WTC11 (cell line): ENCODE measurements around the gene EVI5L. TPM values are rescaled to one million over a fixed set of nuclear protein-coding genes. Genes with fewer than 3 reads are reported as not detected.

Experiments
- ATAC-seq: fragments of 200-7000 bp; cut with Tn5 transposase; 2 replicates; pipeline ENCODE4 v1.10.0; 2021; ENCODE audit warnings: mild to moderate bottlenecking, moderate library complexity
- CTCF ChIA-PET: fragments of 300-600 bp; sonication (Branson Sonifier 250); formaldehyde crosslinking; loops from one replicate; lab custom pipeline; 2021; ENCODE audit warnings: antibody characterized with exemption; lab: Charles Lee
- POLR2A ChIA-PET: fragments of 350-600 bp; sonication (Branson Sonifier 250); formaldehyde crosslinking; loops from one replicate; lab custom pipeline; 2021; ENCODE audit warnings: antibody characterized with exemption; lab: Charles Lee
- DNase-seq: peaks from one replicate; pipeline ENCODE4 v3.0.0; 2021; ENCODE audit warnings: low spot score
- H3K27ac Mint-ChIP-seq: 2 replicates; pipeline ENCODE4 v1.8.0; 2021; ENCODE audit warnings: mixed read lengths
- H3K27me3 Mint-ChIP-seq: 2 replicates; pipeline ENCODE4 v1.8.0; 2021; ENCODE audit warnings: low read depth, mild to moderate bottlenecking, moderate library complexity, mixed read lengths
- H3K36me3 Mint-ChIP-seq: 2 replicates; pipeline ENCODE4 v1.8.0; 2021; ENCODE audit warnings: mixed read lengths
- H3K4me1 Mint-ChIP-seq: 2 replicates; pipeline ENCODE4 v1.8.0; 2022; ENCODE audit warnings: mixed read lengths
- H3K4me3 Mint-ChIP-seq: 2 replicates; pipeline ENCODE4 v1.8.0; 2021; ENCODE audit warnings: mild to moderate bottlenecking, moderate library complexity, mixed read lengths
- H3K9me3 Mint-ChIP-seq: 2 replicates; pipeline ENCODE4 v1.8.0; 2021; ENCODE audit warnings: mixed read lengths
- AR ChIP-seq: fragments of 250-450 bp; sonication (Bioruptor Pico); IDR thresholded peaks from 2 replicates; pipeline ENCODE4 v1.9.0; 2021; ENCODE audit warnings: mild to moderate bottlenecking
- E2F1 ChIP-seq: sonication (generic); formaldehyde crosslinking; IDR thresholded peaks from 2 replicates; pipeline ENCODE4 v1.8.0; 2022; ENCODE audit warnings: mild to moderate bottlenecking, missing genetic modification reagents
- GABPB1 ChIP-seq: sonication (generic); formaldehyde crosslinking; IDR thresholded peaks from 2 replicates; pipeline ENCODE4 v1.8.1; 2023; ENCODE audit warnings: mild to moderate bottlenecking, missing genetic modification reagents
- IRF1 ChIP-seq: sonication (generic); formaldehyde crosslinking; IDR thresholded peaks from 2 replicates; pipeline ENCODE4 v1.8.0; 2023; ENCODE audit warnings: missing genetic modification reagents
- IRF2 ChIP-seq: sonication (generic); formaldehyde crosslinking; IDR thresholded peaks from 2 replicates; pipeline ENCODE4 v1.8.0; 2022; ENCODE audit warnings: low read depth, missing genetic modification reagents, borderline replicate concordance
- TP53 ChIP-seq: sonication (generic); formaldehyde crosslinking; IDR thresholded peaks from 2 replicates; pipeline ENCODE4 v1.8.1; 2023; ENCODE audit warnings: mild to moderate bottlenecking, missing genetic modification reagents
- ZNF281 ChIP-seq: sonication (generic); formaldehyde crosslinking; IDR thresholded peaks from 2 replicates; pipeline ENCODE4 v1.8.0; 2023; ENCODE audit warnings: mild to moderate bottlenecking, missing genetic modification reagents
- ZNF423 ChIP-seq: fragments of 250-450 bp; sonication (Bioruptor Pico); IDR thresholded peaks from 2 replicates; pipeline ENCODE4 v2.1.2; 2022; ENCODE audit warnings: mild to moderate bottlenecking, moderate library complexity
- total RNA-seq: library from RNA; stranded (reverse); gene quantifications from 3 replicates; pipeline ENCODE4 v1.2.3, GENCODE V29; 2021
- TF ChIP-seq, protein P1 (sequence below): sonication (generic); formaldehyde crosslinking; IDR thresholded peaks from 2 replicates; pipeline ENCODE4 v1.8.0; 2023; ENCODE audit warnings: missing genetic modification reagents, mild to moderate bottlenecking, borderline replicate concordance
- TF ChIP-seq, protein P2 (sequence below): sonication (generic); formaldehyde crosslinking; IDR thresholded peaks from 2 replicates; pipeline ENCODE4 v1.8.0; 2022; ENCODE audit warnings: mild to moderate bottlenecking, missing genetic modification reagents
- TF ChIP-seq, protein P3 (sequence below): fragments of 250-450 bp; sonication (Bioruptor Pico); IDR thresholded peaks from 2 replicates; pipeline ENCODE4 v1.9.0; 2021; ENCODE audit warnings: mild to moderate bottlenecking, borderline replicate concordance
- TF ChIP-seq, protein P4 (sequence below): fragments of 250-450 bp; sonication (Bioruptor Pico); IDR thresholded peaks from 2 replicates; pipeline ENCODE4 v2.1.2; 2022; ENCODE audit warnings: mild to moderate bottlenecking, moderate library complexity

Gene EVI5L
- total RNA-seq, 1 experiment from 2014 or later: 10.5 TPM

DNA sequence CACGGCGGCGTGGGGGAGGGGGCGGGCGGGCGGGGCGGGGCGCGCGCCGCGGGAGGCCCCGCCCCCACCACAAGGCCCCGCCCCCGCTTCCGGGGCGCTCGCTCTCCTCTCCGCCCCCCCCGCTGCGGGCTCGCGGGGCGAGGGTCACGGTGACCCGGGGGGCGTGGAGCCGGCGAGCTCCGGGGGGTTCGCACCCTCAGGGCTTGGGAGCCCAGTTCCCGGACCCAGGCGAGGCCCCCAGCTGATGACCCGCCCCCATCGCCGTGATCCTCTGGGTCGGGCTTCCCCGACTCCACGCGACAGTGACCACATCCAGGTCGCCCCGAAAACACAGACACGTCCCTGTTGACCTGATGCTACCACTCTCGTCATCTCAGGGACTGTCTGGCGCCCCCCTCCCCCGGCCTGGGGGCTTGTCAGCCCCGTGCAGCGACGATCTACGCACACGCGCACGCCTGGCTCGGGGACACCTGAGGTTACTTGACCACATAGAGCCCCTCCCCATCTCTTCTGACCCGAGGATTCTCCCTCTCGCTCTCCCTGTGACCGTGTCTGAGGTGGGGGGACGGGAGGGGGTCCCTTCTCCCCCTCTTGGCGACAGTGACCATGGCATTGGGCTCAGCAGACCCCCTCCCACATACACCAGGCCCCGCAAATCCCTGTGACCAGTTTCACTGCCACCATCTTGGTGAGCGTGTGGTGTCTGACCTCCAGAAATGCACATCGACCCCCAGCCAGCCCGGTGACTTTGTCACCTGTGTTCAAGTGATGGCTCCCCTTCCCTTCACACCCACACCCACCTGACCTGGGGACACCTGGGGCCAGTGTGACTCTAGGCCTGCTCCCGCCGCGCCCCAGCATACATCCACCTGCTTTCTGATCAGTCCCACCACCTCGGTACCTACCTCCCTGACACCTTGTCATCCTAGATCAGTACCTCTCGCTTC is 74.3 kb downstream of the EVI5L start:
- TF ChIP-seq TP53: no peak
- TF ChIP-seq GABPB1: no peak
- TF ChIP-seq, protein P1, sequence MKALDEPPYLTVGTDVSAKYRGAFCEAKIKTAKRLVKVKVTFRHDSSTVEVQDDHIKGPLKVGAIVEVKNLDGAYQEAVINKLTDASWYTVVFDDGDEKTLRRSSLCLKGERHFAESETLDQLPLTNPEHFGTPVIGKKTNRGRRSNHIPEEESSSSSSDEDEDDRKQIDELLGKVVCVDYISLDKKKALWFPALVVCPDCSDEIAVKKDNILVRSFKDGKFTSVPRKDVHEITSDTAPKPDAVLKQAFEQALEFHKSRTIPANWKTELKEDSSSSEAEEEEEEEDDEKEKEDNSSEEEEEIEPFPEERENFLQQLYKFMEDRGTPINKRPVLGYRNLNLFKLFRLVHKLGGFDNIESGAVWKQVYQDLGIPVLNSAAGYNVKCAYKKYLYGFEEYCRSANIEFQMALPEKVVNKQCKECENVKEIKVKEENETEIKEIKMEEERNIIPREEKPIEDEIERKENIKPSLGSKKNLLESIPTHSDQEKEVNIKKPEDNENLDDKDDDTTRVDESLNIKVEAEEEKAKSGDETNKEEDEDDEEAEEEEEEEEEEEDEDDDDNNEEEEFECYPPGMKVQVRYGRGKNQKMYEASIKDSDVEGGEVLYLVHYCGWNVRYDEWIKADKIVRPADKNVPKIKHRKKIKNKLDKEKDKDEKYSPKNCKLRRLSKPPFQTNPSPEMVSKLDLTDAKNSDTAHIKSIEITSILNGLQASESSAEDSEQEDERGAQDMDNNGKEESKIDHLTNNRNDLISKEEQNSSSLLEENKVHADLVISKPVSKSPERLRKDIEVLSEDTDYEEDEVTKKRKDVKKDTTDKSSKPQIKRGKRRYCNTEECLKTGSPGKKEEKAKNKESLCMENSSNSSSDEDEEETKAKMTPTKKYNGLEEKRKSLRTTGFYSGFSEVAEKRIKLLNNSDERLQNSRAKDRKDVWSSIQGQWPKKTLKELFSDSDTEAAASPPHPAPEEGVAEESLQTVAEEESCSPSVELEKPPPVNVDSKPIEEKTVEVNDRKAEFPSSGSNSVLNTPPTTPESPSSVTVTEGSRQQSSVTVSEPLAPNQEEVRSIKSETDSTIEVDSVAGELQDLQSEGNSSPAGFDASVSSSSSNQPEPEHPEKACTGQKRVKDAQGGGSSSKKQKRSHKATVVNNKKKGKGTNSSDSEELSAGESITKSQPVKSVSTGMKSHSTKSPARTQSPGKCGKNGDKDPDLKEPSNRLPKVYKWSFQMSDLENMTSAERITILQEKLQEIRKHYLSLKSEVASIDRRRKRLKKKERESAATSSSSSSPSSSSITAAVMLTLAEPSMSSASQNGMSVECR: 0 out of 2 replicates have a peak, but pooled peaks have one; percentile 22
- TF ChIP-seq E2F1 (CRISPR knock-in tag): no peak
- TF ChIP-seq ZNF423 (CRISPR knock-in tag): peak; percentile 79
- TF ChIP-seq AR: no peak
- no peak for TF ChIP-seq IRF1 (CRISPR knock-in tag)
- no peak for TF ChIP-seq IRF2 (CRISPR knock-in tag)
- TF ChIP-seq, protein P2, sequence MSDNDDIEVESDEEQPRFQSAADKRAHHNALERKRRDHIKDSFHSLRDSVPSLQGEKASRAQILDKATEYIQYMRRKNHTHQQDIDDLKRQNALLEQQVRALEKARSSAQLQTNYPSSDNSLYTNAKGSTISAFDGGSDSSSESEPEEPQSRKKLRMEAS (CRISPR knock-in tag): no peak
- TF ChIP-seq, protein P3, sequence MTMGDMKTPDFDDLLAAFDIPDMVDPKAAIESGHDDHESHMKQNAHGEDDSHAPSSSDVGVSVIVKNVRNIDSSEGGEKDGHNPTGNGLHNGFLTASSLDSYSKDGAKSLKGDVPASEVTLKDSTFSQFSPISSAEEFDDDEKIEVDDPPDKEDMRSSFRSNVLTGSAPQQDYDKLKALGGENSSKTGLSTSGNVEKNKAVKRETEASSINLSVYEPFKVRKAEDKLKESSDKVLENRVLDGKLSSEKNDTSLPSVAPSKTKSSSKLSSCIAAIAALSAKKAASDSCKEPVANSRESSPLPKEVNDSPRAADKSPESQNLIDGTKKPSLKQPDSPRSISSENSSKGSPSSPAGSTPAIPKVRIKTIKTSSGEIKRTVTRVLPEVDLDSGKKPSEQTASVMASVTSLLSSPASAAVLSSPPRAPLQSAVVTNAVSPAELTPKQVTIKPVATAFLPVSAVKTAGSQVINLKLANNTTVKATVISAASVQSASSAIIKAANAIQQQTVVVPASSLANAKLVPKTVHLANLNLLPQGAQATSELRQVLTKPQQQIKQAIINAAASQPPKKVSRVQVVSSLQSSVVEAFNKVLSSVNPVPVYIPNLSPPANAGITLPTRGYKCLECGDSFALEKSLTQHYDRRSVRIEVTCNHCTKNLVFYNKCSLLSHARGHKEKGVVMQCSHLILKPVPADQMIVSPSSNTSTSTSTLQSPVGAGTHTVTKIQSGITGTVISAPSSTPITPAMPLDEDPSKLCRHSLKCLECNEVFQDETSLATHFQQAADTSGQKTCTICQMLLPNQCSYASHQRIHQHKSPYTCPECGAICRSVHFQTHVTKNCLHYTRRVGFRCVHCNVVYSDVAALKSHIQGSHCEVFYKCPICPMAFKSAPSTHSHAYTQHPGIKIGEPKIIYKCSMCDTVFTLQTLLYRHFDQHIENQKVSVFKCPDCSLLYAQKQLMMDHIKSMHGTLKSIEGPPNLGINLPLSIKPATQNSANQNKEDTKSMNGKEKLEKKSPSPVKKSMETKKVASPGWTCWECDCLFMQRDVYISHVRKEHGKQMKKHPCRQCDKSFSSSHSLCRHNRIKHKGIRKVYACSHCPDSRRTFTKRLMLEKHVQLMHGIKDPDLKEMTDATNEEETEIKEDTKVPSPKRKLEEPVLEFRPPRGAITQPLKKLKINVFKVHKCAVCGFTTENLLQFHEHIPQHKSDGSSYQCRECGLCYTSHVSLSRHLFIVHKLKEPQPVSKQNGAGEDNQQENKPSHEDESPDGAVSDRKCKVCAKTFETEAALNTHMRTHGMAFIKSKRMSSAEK (CRISPR knock-in tag): no peak
- TF ChIP-seq, protein P4, sequence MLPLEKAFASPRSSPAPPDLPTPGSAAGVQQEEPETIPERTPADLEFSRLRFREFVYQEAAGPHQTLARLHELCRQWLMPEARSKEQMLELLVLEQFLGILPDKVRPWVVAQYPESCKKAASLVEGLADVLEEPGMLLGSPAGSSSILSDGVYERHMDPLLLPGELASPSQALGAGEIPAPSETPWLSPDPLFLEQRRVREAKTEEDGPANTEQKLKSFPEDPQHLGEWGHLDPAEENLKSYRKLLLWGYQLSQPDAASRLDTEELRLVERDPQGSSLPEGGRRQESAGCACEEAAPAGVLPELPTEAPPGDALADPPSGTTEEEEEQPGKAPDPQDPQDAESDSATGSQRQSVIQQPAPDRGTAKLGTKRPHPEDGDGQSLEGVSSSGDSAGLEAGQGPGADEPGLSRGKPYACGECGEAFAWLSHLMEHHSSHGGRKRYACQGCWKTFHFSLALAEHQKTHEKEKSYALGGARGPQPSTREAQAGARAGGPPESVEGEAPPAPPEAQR (CRISPR knock-in tag): no peak
- no peak for TF ChIP-seq ZNF281 (CRISPR knock-in tag)
- peaks cover 13% of the 10 kb centered on the region for H3K27me3 Mint-ChIP-seq
- no peak for DNase-seq
- CTCF ChIA-PET: interaction anchor here (0.5 to 5.0 kb wide), 26 partner anchors 7 to 805 kb away, joined by 3 to 70 read pairs (median 5); partner anchors contain the start of genes LRRC8E, SNAPC2, TIMM44 and TRAPPC5
- no peak; the same call in 1 of the 2 replicates for ATAC-seq
- H3K4me1 Mint-ChIP-seq: peaks cover 20% of the 10 kb centered on the region
- POLR2A ChIA-PET: interaction anchor here (0.5 to 1.8 kb wide), 8 partner anchors 16 to 336 kb away, joined by 3 to 10 read pairs (median 5); partner anchors contain the start of gene LRRC8E
- H3K9me3 Mint-ChIP-seq: no peaks in the 10 kb centered on the region
- H3K27ac Mint-ChIP-seq: peak overlapping the region; percentile 34
- H3K4me3 Mint-ChIP-seq: peak overlapping the region; percentile 90
- no peaks in the 10 kb centered on the region for H3K36me3 Mint-ChIP-seq
